ENCODE data around the gene IMP4. TPM values are rescaled to one million over a fixed set of nuclear protein-coding genes. Genes with fewer than 3 reads are reported as not detected.

IMP4 gene
- total RNA-seq, 1 donor from 2014 or later = 43.5 TPM

- H3K4me3 Mint-ChIP-seq (ENCODE audit: unreplicated experiment) = no peak overlapping the region
- H3K27ac Mint-ChIP-seq (ENCODE audit: unreplicated experiment) = no peak overlapping the region
- DNase-seq (ENCODE audit: low spot score) = peak; percentile 81
- H3K4me1 Mint-ChIP-seq (ENCODE audit: low read depth) = peaks cover 14% of the 10 kb centered on the region
- TF ChIP-seq CTCF (IDR thresholded peaks at IDR 0.05) = no peak
- H3K36me3 Mint-ChIP-seq (ENCODE audit: low read depth) = peaks cover 24% of the 10 kb centered on the region
- H3K27me3 Mint-ChIP-seq (ENCODE audit: low read depth) = no peaks in the 10 kb centered on the region
- no peaks in the 10 kb centered on the region for H3K9me3 Mint-ChIP-seq (ENCODE audit: low read depth)
These were observed 3.5 kb downstream of the IMP4 start for GRCh38 chr2:130346041-130346740.

GRCh38 chr2:130346741-130347066, 4.0 kb downstream of the IMP4 start:
- H3K36me3 Mint-ChIP-seq (ENCODE audit: low read depth) = peaks cover 24% of the 10 kb centered on the region
- H3K27me3 Mint-ChIP-seq (ENCODE audit: low read depth) = no peaks in the 10 kb centered on the region
- no peak overlapping the region for H3K4me3 Mint-ChIP-seq (ENCODE audit: unreplicated experiment)
- peak; percentile 62 for DNase-seq (ENCODE audit: low spot score)
- TF ChIP-seq CTCF (IDR thresholded peaks at IDR 0.05) = no peak
- H3K4me1 Mint-ChIP-seq (ENCODE audit: low read depth) = peaks cover 11% of the 10 kb centered on the region
- H3K27ac Mint-ChIP-seq (ENCODE audit: unreplicated experiment) = no peak overlapping the region
- H3K9me3 Mint-ChIP-seq (ENCODE audit: low read depth) = no peaks in the 10 kb centered on the region

DNA sequence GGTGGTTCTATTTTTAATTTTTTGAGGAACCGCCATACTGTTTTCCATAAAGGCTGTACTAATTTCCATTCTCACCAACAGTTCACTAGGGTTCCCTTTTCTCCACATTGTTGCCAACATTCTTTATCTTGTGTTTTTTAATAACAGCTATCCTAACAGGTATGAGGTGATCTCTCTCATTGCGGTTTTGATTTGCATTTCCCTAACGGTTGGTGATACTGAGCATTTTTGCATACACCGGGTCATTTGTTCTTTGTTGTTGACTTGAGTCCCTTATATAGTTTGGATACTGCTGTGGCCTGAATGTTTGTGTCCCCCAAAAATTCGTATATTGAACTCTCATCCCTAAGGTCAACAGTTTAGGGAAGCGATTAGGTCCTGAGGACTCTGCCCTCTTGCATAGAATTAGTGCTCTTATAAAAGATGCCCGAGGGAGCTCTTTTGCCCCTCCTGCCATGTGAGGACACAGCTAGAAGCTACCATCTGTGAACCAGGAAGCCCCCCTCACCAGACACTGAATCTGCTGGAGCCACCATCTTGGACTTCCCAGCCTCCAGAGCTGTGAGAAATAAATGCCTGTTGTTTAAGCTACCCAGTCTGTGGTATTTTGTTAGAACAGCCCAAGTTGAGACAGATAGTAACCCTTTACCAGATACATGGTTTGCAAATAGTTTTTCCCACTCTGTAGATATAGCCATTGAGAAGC, 4.7 kb downstream of the IMP4 start:
- no peak overlapping the region for H3K27ac Mint-ChIP-seq (ENCODE audit: unreplicated experiment)
- no peaks in the 10 kb centered on the region for H3K27me3 Mint-ChIP-seq (ENCODE audit: low read depth)
- peaks cover 24% of the 10 kb centered on the region for H3K36me3 Mint-ChIP-seq (ENCODE audit: low read depth)
- no peaks in the 10 kb centered on the region for H3K9me3 Mint-ChIP-seq (ENCODE audit: low read depth)
- H3K4me3 Mint-ChIP-seq (ENCODE audit: unreplicated experiment) = no peak overlapping the region
- TF ChIP-seq CTCF (IDR thresholded peaks at IDR 0.05) = no peak
- no peak for DNase-seq (ENCODE audit: low spot score)
- H3K4me1 Mint-ChIP-seq (ENCODE audit: low read depth) = peaks cover 13% of the 10 kb centered on the region

GRCh38 chr2:130349174-130349573, 6.5 kb downstream of the IMP4 start:
- no peak for TF ChIP-seq CTCF (IDR thresholded peaks at IDR 0.05)
- Mint-ChIP-seq H3K9me3 (ENCODE audit: low read depth) (no peaks in the 10 kb centered on the region), H3K4me1 (ENCODE audit: low read depth) (peaks cover 9% of the 10 kb centered on the region), H3K27ac (ENCODE audit: unreplicated experiment) (no peak overlapping the region), H3K36me3 (ENCODE audit: low read depth) (peaks cover 24% of the 10 kb centered on the region), H3K4me3 (ENCODE audit: unreplicated experiment) (no peak overlapping the region), H3K27me3 (ENCODE audit: low read depth) (no peaks in the 10 kb centered on the region)
- DNase-seq (ENCODE audit: low spot score) = no peak

DNA sequence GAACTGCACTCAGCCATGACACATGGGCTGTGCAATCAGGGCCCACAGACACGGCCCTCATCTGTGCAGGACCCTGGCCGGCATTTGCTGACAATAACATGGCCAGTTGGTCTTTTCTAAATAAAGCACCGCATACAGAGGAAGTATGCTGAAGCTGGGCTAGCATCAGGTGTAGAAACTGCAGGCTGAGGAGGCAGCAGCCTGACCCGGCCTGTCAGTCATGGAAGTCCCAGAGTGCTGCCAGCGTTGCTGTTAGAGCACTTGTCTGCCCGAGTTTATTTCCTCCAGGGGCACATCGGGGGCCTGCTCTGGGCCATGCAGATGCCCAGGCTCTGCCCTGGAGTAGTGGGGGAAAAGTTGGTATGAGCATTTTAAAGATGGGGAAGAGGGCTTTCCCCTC, 9.0 kb downstream of the IMP4 start:
- no peak for TF ChIP-seq CTCF (IDR thresholded peaks at IDR 0.05)
- no peak overlapping the region for H3K4me3 Mint-ChIP-seq (ENCODE audit: unreplicated experiment)

More for the DNA sequence above, 9.0 kb downstream of the IMP4 start:
- peaks cover 23% of the 10 kb centered on the region for H3K4me1 Mint-ChIP-seq (ENCODE audit: low read depth)
- H3K9me3 Mint-ChIP-seq (ENCODE audit: low read depth) = no peaks in the 10 kb centered on the region
- DNase-seq (ENCODE audit: low spot score) = peak; percentile 44
- H3K27me3 Mint-ChIP-seq (ENCODE audit: low read depth) = no peaks in the 10 kb centered on the region
- H3K36me3 Mint-ChIP-seq (ENCODE audit: low read depth) = peaks cover 13% of the 10 kb centered on the region
- H3K27ac Mint-ChIP-seq (ENCODE audit: unreplicated experiment) = no peak overlapping the region

Measured in chondrocyte (in vitro differentiated cells).